ENCODE data around the gene TNKS1BP1. TPM values are rescaled to one million over a fixed set of nuclear protein-coding genes. Genes with fewer than 3 reads are reported as not detected.
A peak's percentile ranks its signal among the peaks of the same experiment; 100 is the strongest.
"Not testable (repeated sequence)": the region's sequence is repeated elsewhere in the genome, so short reads cannot be mapped to it uniquely, and the experiment has no call there.

Gene TNKS1BP1
- 10 to 100 TPM; 57.9 to 62.7 (median 60.3) TPM for polyA plus RNA-seq (ENCODE audit: insufficient read length in 3 of 3)

DNA sequence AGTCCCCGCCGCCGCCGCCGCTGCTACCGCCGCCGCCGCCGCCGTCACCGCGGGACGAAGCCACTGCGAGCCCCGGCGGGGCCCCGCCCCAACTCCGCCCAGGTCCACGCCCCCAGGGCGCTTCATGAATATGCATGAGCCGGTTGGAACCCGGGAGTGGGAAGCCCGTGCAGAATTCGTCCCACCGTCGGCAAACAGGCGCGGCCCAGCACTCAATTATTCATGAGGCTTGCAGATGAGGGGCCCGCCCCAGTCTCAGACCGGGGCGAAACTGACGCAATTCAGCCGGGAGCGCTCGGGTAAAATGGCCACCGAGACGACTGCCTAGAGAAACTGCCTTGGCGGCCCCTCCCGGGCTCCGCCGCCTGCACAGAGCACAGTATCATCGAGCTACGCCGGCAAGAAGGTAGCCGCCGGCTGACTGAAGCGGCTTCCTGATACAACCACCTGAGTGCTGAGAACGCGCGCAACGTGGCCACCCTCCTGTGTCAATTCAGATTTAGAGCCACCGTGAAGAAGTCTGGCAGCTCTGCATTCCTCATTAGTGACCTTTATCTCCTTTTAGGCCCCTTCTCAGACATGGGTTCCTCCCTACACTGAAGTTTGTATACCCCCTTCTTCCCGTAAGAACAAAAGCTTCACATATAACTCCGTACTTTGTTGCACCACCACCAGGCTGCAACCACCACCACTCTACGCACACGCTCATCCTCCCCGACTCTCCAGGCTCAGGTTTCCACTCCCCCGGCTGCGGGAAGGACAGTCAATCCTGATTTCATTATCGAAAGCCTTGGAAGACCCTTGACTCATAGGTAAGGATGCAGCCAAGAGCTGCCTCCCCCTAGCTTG, at the start of gene TNKS1BP1:
Gene TNKS1BP1 (minus strand): TSS at position 67 of the 849 bp plus-strand sequence. CDS start 3,067 bp downstream, outside the sequence.
- peak; percentile 83 to 91 (median 88) for DNase-seq (ENCODE audit: low read depth in 3 of 3, low spot score in 2 of 3)

GRCh38 chr11:57373146-57373545, 48.4 kb upstream of the TNKS1BP1 start:
- no peak for DNase-seq (ENCODE audit: low read depth in 3 of 3, low spot score in 2 of 3)

DNA sequence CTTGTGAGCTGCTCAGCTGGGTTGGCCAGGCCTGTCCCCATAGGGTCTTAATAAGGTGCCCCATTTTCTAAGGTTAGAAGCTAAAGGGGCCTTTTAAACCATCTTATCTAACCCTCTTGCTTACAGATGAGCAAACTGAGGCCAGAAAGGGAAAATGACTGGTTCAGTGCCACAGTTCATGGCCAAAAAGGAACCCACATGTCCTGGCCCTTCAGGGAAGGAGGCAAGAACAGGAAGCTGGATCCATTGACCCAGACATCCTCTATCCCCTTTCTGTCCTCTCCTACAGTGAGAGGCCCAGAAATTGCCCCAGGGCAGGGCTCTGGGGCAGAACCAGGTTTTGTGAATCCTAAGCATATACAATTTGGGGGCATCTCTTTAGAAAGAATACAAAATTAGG, 46.2 kb upstream of the TNKS1BP1 start:
- DNase-seq (ENCODE audit: low read depth in 3 of 3, low spot score in 2 of 3): no peak

DNA sequence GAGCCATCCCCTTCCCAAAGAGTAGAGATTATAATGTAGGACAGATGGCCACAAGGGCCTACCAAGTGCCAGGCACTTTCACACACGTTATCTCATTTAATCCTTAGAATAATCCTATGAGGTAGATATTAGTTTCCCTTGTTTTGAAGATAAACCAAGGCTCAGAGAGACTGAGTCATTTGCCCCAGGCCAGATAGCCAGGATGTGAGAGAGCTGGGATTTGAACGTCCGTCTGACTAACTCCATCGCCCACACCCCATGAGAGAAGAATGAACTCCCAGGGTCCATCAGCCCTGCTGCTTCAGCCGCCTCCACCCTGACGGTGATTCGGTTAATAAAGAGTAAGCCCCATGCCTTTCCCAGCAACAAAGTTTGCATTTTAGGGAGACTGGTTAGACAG, 45.5 kb upstream of the TNKS1BP1 start:
- DNase-seq (ENCODE audit: low read depth in 3 of 3, low spot score in 2 of 3): no peak

DNA sequence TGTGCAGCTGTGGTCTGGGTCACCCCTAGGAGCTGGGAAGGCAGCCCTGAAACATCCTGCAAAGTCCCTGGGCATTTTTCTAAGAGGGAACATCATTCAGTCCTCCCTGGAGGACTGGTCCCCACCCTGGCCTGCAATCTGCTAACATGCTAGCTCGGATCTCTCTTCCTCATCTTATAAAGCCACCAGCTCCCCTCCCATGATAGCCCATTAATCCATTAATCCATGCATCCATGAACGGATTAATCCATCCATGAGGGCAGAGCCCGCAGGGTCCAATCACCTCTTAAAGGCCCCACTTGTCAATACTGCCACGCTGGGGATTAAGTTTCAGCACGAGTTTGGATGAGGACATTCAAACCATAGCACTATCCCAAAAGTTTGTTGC, 44.1 kb upstream of the TNKS1BP1 start:
- DNase-seq (ENCODE audit: low read depth in 3 of 3, low spot score in 2 of 3): no peak

DNA sequence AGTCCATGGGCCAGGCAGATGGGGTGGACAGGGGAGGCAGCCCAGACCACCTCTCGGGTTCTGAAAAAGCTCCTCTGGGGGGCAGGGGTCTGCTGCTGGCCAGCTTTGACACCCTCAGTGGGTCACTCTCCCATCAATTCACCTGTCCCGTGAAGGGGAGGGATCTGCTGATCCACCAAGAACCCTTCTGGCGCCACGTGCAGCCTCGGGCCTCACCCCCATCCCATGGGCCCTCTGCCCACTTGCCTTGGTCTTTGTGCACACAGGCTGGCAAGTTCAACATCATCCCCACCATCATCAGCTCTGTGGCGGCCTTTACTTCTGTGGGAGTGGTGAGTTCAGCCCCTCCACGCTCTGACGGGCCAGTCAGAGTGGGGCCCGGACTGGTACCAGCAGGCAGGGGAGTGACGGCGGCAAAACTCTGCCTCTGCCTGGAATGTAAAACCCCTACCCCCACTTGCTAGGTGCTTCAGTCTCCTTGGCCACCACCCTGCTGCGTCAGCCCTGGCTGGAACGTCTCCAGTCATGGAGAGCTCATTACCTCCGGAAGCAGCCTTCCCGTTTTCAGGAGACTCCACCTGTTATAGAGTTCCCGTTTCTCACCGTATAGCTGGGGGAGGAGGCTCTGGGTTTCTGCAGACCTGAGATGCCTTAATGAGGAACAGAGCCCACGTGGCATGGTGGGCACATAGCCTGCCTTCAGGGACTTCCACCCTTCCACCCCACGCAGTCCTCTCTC, 43.5 kb upstream of the TNKS1BP1 start:
- DNase-seq (ENCODE audit: low read depth in 3 of 3, low spot score in 2 of 3): no peak

DNA sequence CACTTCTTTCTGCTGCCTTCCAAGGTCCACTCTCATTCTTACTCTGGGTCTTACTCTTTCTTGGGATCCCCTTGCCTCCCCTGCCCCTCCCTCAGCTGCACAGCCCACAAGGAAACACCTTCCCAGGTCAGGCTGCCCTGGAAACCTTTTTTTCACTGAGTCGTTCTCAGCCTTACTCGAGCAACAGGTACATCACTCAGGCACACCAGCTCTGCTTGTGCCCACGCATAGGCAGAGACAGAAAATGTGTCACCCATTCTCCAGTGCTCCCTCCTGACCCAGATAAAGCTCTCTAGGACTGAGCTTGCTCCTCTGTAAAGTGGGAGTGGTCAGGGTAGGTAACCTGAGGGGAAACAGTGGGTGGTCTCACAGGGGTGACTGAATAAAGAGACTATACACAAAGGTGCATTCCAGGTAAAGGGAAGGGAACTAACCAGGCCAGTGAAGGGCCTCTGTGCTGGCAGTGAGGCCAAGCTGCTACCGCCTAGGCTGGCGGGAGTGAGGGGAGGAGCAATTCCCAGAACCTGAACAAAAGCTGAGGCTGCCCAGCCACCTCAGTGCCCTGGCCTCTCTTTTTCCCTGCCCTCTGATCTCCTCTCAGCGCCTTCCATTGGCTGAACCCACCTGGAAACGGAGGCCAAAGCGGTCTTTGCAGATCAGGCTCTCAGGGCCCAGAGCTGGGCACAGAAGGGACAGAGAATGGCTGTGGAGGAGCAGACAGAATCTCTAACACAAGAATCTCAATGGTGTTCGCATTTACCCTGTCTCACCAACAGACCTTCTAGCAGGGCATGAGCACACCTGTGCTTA, 40.3 kb upstream of the TNKS1BP1 start:
- no peak for DNase-seq (ENCODE audit: low read depth in 3 of 3, low spot score in 2 of 3)

DNA sequence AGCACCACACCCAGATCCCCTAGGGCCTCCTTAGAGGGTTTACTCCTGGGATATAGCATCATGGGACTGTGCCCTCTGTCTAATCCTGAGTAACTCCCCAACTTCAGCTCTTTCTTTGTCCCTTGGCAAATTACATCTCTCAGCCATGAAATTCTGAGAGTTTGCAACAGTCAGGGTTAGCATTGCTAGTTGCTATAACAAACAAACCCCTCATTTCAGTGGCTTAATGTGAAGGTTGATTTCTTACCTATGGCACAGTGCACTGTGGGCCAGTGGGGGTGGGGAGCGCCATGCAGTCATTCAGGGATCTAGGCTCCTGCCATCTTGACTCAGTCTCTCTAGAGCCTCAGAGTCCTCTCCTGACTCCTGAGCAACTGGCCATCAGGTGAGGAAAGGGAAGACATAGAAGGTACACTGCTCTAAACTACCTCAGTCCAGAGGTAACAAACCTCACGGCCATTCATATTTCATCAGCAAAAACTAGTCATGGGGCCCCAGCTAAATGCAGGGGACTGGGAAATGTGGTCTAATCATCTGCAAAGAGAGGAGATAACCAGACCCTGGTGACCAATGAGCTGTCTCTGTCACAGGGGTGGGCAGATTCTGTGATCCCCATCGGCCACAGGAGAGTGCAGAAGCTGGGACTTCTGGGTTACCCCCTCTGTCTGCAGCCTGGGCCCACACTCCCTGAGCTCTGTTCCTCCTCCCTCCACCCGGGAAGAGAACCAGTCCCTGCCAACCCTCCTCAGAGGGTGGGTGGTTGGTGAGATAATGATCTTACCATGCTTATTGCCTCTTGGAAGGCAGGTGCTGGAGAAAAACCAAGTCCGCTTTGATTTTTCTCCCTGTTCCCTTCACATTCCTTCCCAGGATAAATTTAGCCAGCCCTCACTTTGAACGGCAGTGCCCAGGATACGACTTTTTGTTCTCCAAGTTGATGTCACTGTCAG, 38.7 kb upstream of the TNKS1BP1 start:
- no peak for DNase-seq (ENCODE audit: low read depth in 3 of 3, low spot score in 2 of 3)

DNA sequence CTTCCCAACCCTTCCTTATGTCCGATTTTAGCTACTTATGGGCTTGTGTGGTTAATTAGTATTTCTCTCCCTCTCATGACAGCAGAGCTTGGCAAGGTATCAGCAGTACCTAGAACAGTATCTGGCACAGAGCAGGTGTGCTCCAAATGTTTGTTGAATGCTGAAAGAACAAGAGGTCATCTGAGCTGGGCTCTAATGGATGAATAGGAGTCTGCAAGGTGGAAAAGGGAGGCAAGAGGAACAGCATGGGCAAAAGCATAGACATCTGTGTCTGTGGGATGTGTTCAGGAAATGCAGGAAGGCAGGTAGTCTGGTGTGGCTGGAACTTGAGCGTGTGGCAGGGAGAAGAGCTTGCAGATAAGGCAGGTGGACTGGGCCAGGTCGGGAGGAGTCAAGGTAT, 37.2 kb upstream of the TNKS1BP1 start:
- no peak for DNase-seq (ENCODE audit: low read depth in 3 of 3, low spot score in 2 of 3)

- not testable (repeated sequence) for DNase-seq (ENCODE audit: low read depth in 3 of 3, low spot score in 2 of 3)
These were observed 36.7 kb upstream of the TNKS1BP1 start for GRCh38 chr11:57361420-57361819.

- DNase-seq (ENCODE audit: low read depth in 3 of 3, low spot score in 2 of 3): no peak
These were observed 36.2 kb upstream of the TNKS1BP1 start for GRCh38 chr11:57360991-57361390.

DNA sequence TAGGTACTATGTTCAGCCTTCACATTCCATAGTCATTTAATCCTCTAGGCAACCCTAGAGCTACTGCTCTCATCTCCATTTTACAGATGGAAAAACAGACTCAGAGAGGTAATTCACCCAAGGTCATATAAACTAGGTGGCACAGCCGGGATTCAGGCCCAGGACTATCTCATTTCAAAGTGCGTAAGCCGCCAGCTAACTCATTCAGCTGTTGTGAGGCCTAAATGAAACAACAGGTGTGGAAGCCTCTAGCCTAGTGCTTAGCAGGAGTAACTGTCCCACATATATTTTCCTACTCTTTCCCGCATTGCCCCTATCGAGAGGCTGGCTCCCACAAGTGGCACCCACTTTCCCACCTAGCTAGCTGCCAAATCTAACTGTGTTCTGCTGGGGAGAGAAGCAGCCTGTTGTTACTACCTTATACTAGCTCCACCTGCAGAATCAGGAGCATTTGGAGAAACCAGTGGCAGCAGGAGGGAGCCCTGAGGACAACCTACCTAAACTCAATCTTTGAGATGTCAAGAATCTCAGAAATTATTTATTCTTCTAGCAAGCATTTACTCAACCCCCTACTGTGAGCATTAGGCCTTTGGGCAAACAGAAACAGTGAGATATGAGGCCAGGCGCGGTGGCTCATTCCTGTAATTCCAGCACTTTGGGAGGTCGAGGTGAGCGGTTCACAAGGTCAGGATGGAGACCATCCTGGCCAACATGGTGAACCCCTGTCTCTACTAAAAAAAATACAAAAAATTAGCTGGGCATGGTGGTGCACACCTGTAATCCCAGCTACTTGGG, 35.3 kb upstream of the TNKS1BP1 start:
- DNase-seq (ENCODE audit: low read depth in 3 of 3, low spot score in 2 of 3): no peak

DNA sequence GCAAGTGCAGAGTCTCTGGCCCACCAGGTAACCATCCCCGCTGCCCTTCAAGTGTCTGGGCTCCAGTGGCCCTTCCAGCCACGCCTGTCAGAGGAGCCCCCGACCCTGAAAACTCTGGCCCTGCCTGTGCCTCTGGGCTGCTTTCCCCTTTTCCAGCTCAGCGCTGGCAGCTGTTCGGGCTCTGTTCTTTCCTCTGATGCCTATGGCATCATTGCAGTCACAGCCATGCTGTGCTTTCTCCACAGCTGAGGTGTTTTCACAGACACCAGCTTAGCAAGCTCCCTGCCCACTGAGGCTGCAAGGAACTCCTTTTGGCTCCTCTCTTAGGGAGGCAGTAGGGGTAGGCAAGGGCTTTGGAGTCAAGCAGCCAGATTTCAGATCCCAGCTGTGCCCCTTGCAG, 34.6 kb upstream of the TNKS1BP1 start:
- DNase-seq (ENCODE audit: low read depth in 3 of 3, low spot score in 2 of 3): no peak

DNA sequence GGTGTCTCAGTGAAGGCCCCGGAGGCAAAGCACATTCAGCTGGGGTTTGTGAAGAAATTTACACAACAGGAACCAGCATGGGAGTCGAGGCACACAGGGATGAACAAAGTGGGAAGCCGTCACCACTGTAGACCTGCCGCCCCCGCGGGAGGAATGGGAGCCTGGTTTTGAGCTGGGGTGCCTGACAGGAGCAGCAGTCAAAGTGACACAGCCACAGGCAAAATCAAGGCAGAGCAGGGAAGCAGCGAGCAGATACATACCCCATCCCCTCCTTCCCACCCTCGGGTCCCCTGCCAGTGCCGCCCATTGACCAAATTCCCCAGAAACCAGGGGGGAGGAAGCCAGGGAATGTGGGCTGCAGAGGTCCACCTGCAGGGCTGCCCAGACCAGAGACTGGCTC, 34.2 kb upstream of the TNKS1BP1 start:
- DNase-seq (ENCODE audit: low read depth in 3 of 3, low spot score in 2 of 3): no peak

DNA sequence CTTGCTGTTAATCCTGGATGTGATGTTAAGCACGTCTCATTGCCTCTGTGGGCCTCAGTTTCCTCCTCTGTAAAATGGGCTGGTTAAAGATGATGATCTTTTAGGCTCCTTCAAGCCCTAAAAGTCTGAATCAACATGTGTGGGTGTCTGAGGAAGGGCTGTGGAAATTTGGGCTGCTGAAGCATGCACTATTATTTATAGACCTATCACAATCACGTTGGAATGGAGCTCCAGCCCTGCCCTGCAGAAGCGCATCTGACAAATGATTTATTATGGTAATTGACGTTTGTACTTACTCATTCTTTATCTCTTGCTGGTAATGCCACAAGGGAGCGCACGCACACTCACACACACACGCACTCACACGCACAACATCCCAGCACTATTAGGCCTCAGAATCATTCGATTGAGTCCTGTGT, 33.8 kb upstream of the TNKS1BP1 start:
- DNase-seq (ENCODE audit: low read depth in 3 of 3, low spot score in 2 of 3): no peak

DNA sequence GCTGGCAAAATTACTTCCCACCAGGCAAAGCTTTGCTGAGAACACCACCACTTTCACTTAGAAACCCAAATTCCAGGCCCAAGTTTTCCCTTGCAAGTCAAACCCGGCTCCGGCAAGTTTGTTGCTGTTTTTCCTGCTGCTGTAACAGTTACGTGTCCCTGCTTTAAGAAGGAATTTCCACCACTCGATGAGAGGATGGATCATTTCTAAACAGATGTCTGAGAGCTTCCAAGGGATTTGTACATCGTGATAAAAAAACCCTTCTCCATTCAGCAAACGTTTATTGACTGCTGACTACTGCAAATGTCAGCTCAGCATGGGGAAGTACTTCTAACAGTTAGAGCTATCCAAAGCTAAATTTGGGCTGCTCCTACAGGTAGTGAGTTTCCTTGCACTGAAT, 33.1 kb upstream of the TNKS1BP1 start:
- no peak for DNase-seq (ENCODE audit: low read depth in 3 of 3, low spot score in 2 of 3)

GRCh38 chr11:57357310-57357709, 32.6 kb upstream of the TNKS1BP1 start:
- no peak for DNase-seq (ENCODE audit: low read depth in 3 of 3, low spot score in 2 of 3)

GRCh38 chr11:57356268-57356667, 31.5 kb upstream of the TNKS1BP1 start:
- no peak for DNase-seq (ENCODE audit: low read depth in 3 of 3, low spot score in 2 of 3)

DNA sequence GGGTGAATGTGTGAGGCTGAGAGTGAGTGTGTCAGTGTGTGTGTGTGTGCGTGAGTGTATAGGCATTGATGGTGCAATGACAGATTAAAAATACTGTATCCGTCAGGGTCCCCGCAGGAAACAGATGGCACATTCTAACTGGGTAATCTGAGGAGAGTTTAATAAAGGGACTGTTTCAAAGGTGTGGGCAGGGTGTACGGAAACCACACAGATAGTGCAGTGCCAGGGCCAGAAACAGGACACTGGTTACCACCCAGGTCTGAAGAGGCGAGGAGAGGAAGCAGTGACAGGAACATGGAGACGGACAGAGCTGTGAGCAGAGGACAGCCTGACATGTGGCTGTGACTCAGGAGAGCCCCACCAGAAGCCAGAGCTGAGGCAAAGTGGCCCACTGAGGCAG, 29.9 kb upstream of the TNKS1BP1 start:
- DNase-seq (ENCODE audit: low read depth in 3 of 3, low spot score in 2 of 3): no peak

Data from right renal cortex interstitium (tissue), 3 donors.